Measurements from ENCODE around the gene CGNL1.

The CGNL1 gene

GRCh38 chr15:57557810-57558209, 181.5 kb downstream of the CGNL1 start:
- FAIRE-seq, result no peak

GRCh38 chr15:57559875-57560274, 183.6 kb downstream of the CGNL1 start:
- no peak for FAIRE-seq
- peak; percentile 49 for DNase-seq (ENCODE audit: insufficient read length, low spot score)

More at GRCh38 chr15:57557810-57558209, 181.5 kb downstream of the CGNL1 start:
- no peak for DNase-seq (ENCODE audit: insufficient read length, low spot score)

GRCh38 chr15:57561041-57561711, 184.9 kb downstream of the CGNL1 start:
- peak; percentile 36 for FAIRE-seq
- DNase-seq (ENCODE audit: insufficient read length, low spot score), result peak; percentile 65

- no peak for FAIRE-seq
- DNase-seq (ENCODE audit: insufficient read length, low spot score), result no peak
Observed at GRCh38 chr15:57562196-57562769, 186.0 kb downstream of the CGNL1 start.

GRCh38 chr15:57563416-57563815, 187.1 kb downstream of the CGNL1 start:
- no peak for DNase-seq (ENCODE audit: insufficient read length, low spot score)
- FAIRE-seq, result no peak

- FAIRE-seq (peak; percentile 16), DNase-seq (ENCODE audit: insufficient read length, low spot score) (no peak)
Observed at GRCh38 chr15:57565311-57565710, 189.0 kb downstream of the CGNL1 start.

- FAIRE-seq (peak; percentile 71), DNase-seq (ENCODE audit: insufficient read length, low spot score) (no peak)
Observed at GRCh38 chr15:57566834-57567233, 190.5 kb downstream of the CGNL1 start.

- FAIRE-seq, result no peak
- DNase-seq (ENCODE audit: insufficient read length, low spot score), result no peak
Observed at GRCh38 chr15:57567891-57568290, 191.6 kb downstream of the CGNL1 start.

GRCh38 chr15:57568299-57568698, 192.0 kb downstream of the CGNL1 start:
- DNase-seq (ENCODE audit: insufficient read length, low spot score), result no peak
- FAIRE-seq, result no peak

GRCh38 chr15:57570340-57570739, 194.0 kb downstream of the CGNL1 start:
- FAIRE-seq, result no peak
- no peak for DNase-seq (ENCODE audit: insufficient read length, low spot score)

- DNase-seq (ENCODE audit: insufficient read length, low spot score), result peak; percentile 34
- no peak for FAIRE-seq
Observed at GRCh38 chr15:57570994-57571393, 194.7 kb downstream of the CGNL1 start.

- FAIRE-seq (no peak), DNase-seq (ENCODE audit: insufficient read length, low spot score) (no peak)
Observed at GRCh38 chr15:57571725-57572124, 195.4 kb downstream of the CGNL1 start.

- FAIRE-seq (no peak), DNase-seq (ENCODE audit: insufficient read length, low spot score) (no peak)
Observed at GRCh38 chr15:57572468-57572867, 196.2 kb downstream of the CGNL1 start.

- no peak for DNase-seq (ENCODE audit: insufficient read length, low spot score)
- no peak for FAIRE-seq
Observed at GRCh38 chr15:57573151-57573550, 196.8 kb downstream of the CGNL1 start.

GRCh38 chr15:57575363-57575762, 199.1 kb downstream of the CGNL1 start:
- DNase-seq (ENCODE audit: insufficient read length, low spot score) (no peak), FAIRE-seq (no peak)

- no peak for FAIRE-seq
Observed at GRCh38 chr15:57578288-57578900, 202.1 kb downstream of the CGNL1 start.

GRCh38 chr15:57580428-57580827, 204.1 kb downstream of the CGNL1 start:
- FAIRE-seq (no peak), DNase-seq (ENCODE audit: insufficient read length, low spot score) (no peak)

More at GRCh38 chr15:57578288-57578900, 202.1 kb downstream of the CGNL1 start:
- no peak for DNase-seq (ENCODE audit: insufficient read length, low spot score)

GRCh38 chr15:57580866-57581265, 204.6 kb downstream of the CGNL1 start:
- DNase-seq (ENCODE audit: insufficient read length, low spot score), result no peak
- no peak for FAIRE-seq

- FAIRE-seq, result no peak
Observed at GRCh38 chr15:57582090-57582489, 205.8 kb downstream of the CGNL1 start.

GRCh38 chr15:57583282-57583681, 207.0 kb downstream of the CGNL1 start:
- DNase-seq (ENCODE audit: insufficient read length, low spot score), result no peak
- no peak for FAIRE-seq

More at GRCh38 chr15:57582090-57582489, 205.8 kb downstream of the CGNL1 start:
- DNase-seq (ENCODE audit: insufficient read length, low spot score), result no peak

- FAIRE-seq, result no peak
- DNase-seq (ENCODE audit: insufficient read length, low spot score), result no peak
Observed at GRCh38 chr15:57583720-57584119, 207.4 kb downstream of the CGNL1 start.

All from HTR-8/SVneo (cell line).